Neural cell (in vitro differentiated cells): ENCODE data around the gene NT5DC3.

Experiments
- CTCF ChIP-seq: fragments of 450-650 bp; IDR thresholded peaks from 2 replicates; pipeline ENCODE4 v1.5.1; 2014; ENCODE audit warnings: antibody characterized with exemption, mild to moderate bottlenecking, moderate library complexity; ENCODE audit not compliant: poor library complexity, severe bottlenecking
- EZH2 ChIP-seq: fragments of 200-600, 300-800 bp; shearing (Covaris generic), sonication (generic); IDR thresholded peaks from 2 replicates; pipeline ENCODE4 v1.6.1; 2014; ENCODE audit warnings: antibody characterized with exemption, low read length, borderline replicate concordance, mild to moderate bottlenecking; ENCODE audit not compliant: insufficient read depth, poor library complexity, severe bottlenecking
- POLR2AphosphoS5 ChIP-seq: IDR thresholded peaks from 2 replicates; pipeline ENCODE4 v1.6.1; 2012
- RAD21 ChIP-seq: fragments of 450-650 bp; conservative IDR thresholded peaks from 2 replicates; pipeline ENCODE4 v1.6.1; 2014; ENCODE audit warnings: antibody characterized with exemption, mild to moderate bottlenecking, moderate library complexity
- REST ChIP-seq: IDR thresholded peaks from 2 replicates; pipeline ENCODE4 v1.6.1; 2012; ENCODE audit warnings: borderline replicate concordance
- SMC3 ChIP-seq: fragments of 450-650 bp; conservative IDR thresholded peaks from 2 replicates; pipeline ENCODE4 v1.6.1; 2014; ENCODE audit warnings: antibody characterized with exemption, mild to moderate bottlenecking, moderate library complexity; ENCODE audit not compliant: poor library complexity
- TAF1 ChIP-seq: IDR thresholded peaks from 2 replicates; pipeline ENCODE4 v1.6.1; 2012; ENCODE audit warnings: low read depth

GRCh38 chr12:103780093-103780440 lies 61.0 kb downstream of the NT5DC3 start:
- TF ChIP-seq CTCF (no peak), POLR2AphosphoS5 (no peak), SMC3 (no peak), REST (no peak), RAD21 (no peak), TAF1 (no peak), EZH2 (no peak)
